DMS153 (cell line): Measurements from ENCODE around the gene AIF1L.
"Not testable (repeated sequence)": the region's sequence is repeated elsewhere in the genome, so short reads cannot be mapped to it uniquely, and the experiment has no call there.

ENCODE experiments used
- DNase-seq: peaks from one replicate; lab custom pipeline; 2025; lab: John Stamatoyannopoulos, UW

The AIF1L gene

DNA sequence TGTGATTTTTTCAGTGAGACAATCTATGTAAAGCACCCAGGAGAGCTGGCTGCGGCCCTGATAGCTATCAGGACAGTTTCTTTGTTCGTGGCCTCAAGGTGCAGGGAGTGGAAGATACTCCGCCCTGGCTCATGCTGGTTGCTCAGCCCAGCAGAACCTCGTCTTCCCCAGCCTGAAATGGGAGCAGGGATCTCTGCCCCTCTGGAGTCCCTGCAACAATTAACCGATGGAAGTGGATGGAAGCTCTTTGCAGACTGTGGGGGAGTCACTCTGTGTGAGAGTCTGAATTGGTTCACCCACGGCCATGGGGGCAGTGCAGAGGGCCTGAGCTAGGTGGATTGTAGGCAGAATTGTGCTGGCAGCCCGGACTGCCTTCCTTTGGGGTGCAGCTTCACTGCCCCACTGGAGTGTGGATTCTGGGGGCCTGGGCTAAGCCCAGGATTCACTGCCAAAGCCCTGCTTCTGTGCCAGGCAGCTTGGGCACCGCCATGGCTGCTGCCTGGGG is 2.8 kb downstream of the AIF1L start:
- no peak for DNase-seq

DNA sequence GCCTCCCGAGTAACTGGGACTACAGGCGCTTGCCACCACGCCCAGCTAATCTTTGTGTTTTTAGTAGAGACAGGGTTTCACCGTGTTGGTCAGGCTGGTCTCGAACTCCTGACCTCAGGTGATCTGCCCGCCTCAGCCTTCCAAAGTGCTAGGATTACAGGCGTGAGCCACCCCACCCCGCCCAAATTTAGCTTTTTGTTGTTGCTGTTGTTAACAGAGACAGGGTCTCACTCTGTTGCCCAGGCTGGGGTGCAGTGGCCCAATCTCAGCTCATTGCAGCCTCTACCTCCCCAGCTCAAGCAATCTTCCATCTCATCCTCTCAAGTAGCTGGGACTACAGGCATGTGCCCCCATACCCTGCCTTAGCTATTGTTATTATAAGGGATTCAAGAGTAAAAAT is 3.5 kb downstream of the AIF1L start:
- DNase-seq, result not testable (repeated sequence)

DNA sequence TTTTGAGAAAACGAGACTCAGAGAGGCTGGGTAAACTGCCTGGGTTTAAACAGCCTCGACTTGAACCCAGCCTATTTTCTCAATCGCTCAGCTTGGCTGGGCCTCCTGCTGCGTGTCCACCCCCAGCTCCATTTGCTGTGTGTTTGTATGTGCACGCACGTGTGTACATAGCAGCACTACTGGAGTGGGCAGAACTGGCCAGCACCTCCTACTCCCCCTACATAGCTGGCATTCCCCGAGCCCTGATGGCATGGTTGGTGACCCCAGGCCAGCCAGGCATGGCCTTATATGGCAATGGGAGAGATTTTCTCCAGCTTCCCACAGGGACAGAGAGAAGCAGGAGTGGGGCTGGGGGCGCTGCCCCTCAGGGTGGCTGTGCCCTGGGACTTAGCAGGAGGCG is 4.1 kb downstream of the AIF1L start:
- DNase-seq, result no peak

DNA sequence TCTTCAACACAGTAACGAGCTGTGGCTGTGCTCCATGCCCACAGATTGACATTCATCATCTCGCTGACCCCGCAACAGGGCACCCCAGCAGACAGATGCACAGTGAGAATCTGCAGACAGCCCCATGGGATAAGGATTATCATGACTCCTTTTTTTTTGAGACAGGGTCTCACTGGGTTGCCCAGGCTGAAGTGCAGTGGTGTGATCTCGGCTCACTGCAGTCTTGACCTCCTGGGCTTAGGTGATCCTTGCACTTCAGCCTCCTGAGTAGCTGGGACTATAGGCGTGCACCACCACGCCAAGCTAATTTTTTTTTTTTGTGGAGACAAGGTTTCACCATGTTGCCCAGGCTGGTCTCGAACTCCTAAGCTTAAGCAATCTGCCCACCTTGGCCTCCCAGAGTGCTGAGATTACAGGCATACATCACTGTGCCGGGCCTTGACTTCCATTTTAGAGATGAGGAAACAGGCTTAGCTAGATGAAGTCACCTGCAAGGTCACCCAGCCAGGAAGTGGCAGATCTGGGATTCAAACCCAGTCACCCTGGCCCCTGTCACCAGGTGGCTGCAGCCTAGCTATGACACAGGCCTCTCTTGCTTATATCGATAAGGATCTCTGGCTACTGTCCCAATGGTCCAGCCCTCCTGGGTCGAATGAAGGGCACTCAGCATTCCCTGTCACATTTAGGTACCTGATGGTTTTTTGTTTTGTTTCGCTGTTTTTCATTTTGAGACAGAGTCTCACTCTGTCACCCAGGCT is 5.1 kb downstream of the AIF1L start:
- DNase-seq, result no peak

DNA sequence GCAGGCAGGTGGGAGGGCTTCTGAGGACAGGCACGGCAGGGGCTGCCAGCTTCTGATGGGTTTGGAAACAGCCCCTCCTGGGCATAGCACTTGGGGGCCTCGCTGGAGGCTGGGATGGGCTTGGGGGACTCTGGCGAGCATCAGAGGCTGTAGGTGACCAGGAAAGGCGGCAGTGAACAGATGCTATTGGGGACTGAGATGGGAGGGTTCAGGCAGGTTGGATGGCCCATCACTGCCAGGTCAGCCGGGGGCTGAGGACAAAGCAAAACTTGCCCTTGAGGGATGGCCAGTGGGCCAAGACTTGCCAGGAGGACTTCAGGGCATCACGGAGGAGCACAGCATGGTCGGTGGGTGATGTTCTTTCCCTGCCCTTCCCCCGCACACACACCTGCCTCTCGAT is 6.7 kb downstream of the AIF1L start:
- DNase-seq, result no peak

DNA sequence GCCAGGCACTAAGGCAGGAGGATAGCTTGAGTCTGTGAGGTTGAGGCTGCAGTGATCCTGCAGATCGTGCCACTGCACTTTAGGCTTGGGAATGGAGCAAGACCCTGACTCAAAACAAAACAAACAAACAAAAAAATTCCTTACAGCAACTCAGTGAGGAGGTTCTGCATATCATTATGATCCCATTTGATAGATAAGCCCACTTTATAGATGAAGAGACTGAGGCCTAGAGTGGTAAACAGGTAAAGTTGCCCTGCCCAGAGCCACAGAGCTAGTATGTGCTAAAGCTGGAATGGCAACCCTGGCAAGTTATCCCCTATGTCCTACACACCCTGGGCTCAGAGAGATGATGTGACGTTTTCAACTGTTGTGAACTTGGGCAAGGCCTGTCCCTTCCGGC is 7.2 kb downstream of the AIF1L start:
- no peak for DNase-seq

DNA sequence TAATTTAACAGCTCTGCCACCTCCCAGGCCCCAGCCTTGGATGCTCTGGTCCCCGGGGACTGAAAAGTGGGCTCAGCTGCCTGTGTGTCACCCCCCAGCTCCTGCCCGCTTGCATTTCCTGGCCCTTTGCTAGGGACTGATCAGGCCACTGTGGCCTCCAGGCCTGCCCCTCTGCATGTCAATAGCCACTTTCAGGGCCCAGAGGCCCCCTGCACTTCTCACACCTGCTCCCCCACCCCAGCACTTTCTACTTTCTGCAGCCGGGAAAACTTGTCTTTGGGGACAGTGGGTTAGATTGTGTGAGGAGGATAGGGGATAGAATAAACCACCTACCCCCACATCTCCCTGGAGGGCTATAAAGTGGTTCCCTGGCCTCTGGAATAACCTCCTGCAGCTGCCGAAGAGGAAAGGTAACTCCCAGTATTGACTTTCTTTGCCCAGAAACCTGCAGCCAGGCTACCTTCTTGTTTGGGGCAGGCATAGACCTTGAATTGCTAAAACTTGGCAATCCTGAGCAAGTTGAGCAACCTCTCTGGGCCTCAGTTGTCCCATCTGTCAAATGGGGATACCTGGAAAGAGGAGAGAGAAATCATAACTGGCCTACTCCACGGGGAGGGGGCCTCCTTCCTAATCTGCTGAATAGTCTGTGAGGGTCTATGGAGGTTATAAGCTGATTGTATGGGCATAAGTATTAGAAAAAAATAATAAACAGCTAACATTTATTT is 7.8 kb downstream of the AIF1L start:
- DNase-seq, result no peak

DNA sequence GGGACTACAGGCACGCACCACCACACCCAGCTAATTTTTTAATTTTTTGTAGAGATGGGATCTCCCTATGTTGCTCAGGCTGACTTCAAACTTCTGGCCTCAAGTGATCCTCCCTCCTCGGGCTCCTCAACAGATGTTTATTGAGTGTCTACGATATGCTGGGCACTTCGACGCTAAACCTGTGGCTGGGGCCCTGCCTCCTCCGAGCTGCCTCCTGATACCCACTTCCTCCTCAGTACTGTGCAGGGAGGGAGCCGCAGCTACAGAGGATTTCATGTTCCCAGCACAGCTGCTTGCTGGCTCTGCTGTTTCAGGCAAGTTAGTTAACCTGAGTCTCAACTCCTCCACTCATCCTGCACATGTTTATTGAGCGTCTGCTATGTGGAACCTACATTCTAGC is 9.6 kb downstream of the AIF1L start:
- no peak for DNase-seq

DNA sequence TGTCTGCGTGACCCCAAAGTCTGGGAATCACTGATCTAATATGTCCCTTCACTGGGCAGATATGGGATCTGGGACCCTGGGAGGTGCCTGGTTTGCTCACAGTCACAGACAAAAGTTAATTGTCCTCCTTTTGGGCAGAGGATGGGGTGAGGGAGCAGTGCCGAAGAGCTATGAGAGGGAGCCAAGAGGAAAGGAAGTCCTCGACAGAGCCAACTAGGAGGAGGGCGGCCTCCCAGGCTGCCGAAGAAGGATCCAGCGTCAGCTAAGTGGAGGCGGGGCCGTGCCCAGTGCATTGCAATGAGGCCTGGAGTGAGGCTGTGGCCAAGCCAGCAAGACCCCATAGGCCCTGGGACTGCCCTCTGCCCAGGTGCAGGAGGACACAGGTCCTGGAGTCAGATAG is 11.4 kb downstream of the AIF1L start:
- DNase-seq, result no peak

DNA sequence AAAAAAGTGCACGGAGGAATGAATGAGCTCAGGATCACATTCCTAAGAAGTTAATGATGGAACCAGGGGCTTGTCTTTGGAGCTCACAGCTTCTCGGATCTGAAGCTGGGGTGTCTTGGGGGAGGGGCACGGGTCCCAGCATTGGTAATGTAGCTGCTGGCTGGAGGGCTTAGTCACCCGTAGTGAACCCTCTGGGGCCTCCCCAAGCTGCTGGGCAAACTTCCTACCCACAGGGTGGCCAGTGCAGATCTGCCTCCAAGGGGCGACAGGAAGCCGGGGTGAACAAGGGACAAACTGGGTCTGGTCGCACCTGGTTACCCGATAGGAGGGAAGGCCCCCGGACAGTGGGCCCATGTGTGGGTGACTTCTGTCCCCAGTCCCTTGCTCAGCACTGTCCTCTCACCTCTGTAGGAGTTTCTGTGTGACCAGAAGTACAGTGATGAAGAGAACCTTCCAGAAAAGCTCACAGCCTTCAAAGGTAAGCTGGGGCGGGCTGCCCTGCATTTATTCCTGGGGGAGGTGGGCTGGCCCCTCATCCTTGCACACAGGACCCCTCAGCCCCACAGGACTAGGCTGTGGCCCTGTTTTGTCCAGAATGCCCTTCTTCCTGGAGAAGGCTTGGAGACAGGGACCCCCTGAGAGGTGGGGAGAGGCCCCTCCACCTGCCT is 15.0 kb downstream of the AIF1L start:
- no peak for DNase-seq

DNA sequence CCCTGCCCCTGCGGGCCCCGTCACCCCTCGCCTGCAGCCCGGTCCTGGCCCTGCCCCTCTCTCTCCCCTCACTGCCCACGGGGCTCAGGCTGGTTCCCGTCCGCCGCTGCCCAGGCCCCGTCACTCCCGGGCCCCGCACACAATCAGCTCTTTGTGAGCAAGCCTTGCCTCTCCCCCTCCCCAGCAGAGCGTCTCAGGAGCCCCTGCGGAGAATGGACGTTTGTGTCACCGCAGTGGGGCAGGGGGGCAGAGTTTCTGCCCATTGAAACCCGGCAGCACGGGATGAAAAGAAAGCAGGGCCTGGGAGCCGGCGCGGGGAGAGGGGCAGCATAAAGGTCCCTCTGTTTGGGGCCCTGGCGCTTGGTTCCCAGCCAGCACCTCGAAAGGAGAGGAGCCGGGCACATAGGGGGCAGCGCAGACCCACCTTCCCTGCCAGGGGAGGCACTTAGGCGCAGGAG is 15.6 kb downstream of the AIF1L start:
- DNase-seq, result no peak

DNA sequence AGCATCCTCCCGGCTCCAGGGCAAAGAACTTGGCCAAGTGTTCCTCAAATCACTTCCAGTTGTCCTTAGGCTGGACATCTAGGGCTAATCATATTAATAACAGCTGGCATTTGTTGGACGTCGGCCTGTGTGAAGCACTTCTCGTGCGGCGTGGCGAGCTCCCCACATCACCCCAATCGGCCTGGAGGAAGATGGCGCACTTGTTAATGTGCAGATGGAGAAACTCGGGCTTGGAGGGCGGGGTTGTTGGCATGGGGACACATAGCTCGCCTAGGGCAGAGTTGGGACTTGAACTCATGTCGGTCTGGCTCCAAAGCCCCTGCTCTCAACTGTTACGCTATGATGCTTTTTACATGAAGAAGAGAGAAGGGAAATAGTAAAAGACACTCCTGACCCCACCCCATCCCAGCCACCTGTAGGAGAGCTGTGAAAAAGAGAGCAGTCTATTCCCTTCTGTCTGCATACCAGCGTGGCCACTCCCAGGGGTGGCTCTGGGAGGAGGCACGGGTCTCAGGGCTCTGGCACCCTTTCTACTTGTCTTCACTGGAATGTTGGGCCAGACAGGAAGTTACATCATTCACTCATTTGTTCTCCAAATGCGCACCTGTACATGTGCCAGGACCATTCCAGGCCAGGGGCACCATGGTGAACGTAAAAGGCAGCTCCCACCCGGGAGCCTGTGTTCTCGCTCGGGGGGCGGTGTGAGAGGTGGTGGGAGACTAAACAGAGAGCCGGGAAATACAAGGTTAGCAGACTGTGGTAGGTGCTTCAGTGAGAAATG is 16.2 kb downstream of the AIF1L start:
- DNase-seq, result no peak

DNA sequence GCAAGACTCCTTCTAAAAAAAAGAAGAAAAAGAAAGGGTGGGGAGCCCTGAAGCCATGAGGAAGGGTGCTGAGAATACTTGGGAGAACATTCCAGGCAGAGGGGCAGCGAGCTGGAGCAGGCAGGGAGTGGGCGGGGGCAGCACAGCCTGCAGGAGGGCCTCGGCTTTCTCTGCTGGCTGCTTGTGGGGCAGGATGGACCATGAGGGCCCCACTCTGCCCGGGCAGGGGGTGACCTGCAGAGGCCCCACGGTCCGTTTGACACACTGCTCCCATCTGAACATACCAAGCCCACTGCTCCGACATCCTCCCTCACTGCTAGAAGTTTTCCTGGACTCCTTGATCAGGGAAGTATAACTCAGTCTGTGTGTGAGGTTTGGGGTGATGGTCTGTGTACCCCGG is 17.3 kb downstream of the AIF1L start:
- no peak for DNase-seq

DNA sequence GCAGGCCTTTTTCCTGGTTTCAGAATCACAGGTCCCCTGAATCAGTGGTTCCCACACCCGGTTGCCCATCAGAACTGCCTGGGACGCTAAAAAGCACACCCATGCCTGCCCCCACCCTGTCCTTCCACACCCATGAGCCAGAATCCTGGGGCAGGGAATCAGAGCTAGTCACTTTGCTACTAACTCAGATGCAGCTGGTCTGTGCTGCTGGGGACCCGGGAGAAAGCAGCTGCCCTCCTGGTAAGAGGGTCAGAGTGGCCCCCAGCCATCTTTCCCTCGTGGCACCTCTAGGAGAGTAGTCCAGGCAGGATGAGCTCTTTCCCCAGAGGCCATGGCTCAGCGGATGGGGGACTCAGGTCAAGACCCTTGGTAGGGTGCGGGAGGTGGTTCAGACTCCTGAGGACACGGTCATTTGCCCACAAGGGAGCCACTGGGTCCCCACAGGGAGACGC is 17.8 kb downstream of the AIF1L start:
- no peak for DNase-seq

DNA sequence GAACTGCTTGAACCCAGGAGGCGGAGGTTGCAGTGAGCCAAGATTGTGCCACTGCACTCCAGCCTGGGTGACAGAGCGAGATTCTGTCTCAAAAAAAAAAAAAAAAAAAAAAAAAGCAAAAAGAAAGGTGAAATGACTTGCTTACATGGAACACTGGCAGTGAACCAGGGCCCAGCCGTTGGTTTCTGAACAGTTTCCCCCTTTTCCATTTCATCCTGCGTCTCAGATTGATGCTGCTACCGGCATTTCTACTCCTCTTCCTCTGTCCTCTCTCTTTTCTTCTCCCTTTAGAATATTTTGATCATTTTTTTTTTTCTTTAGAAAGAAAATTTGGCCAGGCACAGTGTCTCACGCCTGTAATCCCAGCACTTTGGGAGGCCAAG is 19.0 kb downstream of the AIF1L start:
- not testable (repeated sequence) for DNase-seq

DNA sequence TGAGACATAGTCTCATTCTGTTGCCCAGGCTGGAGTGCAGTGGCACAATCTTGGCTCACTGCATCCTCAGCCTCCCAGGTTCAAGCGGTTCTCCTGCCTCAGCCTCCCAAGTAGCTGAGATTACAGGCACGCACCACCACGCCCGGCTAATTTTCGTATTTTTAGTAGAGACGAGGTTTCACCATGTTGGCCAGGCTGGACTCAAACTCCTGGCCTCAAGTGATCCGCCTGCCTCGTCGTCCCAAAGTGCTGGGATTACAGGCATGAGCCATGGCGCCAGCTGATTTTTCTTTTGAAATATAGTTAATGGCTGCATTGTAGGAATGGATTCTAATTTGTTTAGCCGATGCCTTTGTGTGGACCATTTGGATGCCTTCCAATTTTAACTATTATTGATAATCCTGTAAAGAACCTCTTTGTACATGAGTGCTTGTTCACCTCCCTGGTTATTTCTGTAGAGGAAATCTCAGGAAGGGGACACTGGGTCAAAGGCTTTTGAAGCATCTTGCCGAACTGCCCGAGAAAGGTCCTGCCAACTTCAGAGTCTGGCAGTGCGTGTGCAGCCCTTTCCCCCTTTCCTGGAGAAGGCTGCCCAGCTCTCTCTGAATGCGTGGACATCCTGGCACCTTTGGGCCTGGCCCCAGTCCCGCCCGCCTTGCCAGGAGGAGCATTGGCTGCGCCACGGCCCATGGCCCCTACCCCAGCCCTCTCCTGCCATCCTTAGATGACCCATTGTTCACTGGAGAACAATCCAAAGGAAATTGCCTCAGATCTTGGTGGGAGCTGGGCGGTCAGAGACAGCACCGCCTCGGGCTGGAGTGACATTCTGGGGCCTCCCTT is 20.2 kb downstream of the AIF1L start:
- no peak for DNase-seq

DNA sequence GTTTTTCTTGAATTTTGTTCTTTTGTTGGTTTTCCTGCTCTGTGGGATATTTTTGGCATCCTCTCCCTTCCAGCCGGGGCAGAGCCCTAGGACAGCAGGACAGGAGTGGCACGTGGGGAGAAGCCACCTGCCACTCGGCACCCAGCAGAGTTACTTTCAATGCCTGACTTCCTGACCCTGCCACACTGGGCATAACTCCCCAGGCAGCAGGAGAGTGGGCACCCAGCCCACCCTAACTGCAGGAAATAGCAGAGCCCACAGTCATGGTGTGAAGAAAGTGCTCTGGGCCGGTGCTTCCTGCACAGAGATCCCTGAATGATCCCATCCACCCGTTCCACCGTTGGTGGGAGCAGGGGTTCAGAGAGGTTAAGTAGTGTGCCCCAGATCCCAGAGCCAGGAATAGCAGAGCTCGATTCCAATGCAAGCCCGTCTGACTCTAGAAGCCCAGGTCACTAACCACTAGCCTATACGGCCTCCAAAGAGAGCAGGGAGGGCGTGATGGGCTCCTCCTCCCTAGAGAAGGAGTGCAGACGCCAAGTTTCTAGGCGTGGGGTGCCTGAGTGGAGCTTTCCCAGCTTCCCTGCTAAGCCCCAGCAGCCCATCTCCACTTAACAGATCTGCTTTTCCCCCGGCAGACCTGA is 20.9 kb downstream of the AIF1L start:
- DNase-seq, result no peak

DNA sequence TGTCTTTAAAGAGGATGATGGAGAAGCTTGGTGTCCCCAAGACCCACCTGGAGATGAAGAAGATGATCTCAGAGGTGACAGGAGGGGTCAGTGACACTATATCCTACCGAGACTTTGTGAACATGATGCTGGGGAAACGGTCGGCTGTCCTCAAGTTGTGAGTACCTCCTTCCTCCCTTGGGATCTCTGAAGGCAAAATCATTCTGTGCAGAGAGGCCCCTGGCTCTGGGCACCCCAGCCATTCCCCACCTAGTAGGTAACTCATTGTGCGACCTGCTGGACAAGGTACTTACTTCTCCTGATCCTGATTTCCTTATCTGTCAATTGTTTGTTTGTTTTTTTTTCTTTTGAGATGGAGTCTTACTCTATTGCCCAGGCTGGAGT is 21.4 kb downstream of the AIF1L start:
- no peak for DNase-seq

DNA sequence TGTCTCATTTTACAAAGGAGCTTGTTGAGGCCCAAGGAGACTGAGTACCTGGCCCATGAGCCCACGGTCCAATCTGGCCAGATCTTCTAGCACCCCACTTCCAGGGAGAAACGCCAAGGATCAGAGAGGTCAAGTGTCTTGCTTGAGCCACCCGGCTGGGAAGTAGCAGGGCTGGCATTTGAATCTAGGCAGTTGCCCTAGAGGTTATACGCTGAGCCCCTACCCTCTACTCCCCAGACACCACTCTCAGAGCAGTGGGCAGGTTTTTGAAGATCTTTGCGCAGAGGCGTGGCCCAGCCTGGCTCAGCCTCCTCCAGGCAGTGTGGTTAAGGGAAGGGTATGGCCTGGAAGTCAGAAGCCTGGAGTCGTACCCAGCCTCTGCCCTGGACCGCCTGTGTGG is 23.3 kb downstream of the AIF1L start:
- no peak for DNase-seq

DNA sequence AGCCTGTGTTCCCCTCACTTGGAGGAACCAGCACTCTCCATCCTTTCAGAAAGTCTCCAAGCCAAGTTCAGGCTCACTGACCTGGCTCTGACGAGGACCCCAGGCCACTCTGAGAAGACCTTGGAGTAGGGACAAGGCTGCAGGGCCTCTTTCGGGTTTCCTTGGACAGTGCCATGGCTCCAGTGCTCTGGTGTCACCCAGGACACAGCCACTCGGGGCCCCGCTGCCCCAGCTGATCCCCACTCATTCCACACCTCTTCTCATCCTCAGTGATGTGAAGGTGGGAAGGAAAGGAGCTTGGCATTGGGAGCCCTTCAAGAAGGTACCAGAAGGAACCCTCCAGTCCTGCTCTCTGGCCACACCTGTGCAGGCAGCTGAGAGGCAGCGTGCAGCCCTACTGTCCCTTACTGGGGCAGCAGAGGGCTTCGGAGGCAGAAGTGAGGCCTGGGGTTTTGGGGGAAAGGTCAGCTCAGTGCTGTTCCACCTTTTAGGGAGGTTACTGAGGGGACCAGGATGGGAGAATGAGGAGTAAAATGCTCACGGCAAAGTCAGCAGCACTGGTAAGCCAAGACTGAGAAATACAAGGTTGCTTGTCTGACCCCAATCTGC is 24.4 kb downstream of the AIF1L start:
- no peak for DNase-seq
